GM18858 (cell line): ENCODE measurements around the gene ARHGAP26.

Experiments
- ATAC-seq: cut with Tn5 transposase; IDR thresholded peaks from one replicate; pipeline ENCODE4 v1.9.1; 2021; ENCODE audit not compliant: unreplicated experiment

ARHGAP26 gene

DNA sequence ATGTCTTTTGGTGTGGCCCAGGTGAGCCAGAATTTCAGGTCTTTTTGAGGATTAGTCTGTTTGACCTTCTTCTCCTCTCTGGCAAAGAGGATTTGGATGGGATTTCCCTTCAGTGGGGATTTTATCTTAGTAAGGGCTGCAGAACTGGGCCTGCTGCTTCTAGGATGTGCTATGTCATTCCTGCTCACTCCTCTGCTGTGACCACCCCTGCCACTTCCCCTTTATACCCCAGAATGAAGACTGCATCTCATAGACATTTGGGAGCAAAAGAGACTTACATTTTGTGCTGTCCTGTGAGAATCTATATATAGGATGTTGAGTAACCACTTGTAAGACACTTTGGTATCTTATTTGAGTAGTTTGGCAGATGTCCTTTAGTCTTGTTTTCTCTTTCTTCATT is 76.2 kb downstream of the ARHGAP26 start:
- peak; percentile 23 for ATAC-seq

DNA sequence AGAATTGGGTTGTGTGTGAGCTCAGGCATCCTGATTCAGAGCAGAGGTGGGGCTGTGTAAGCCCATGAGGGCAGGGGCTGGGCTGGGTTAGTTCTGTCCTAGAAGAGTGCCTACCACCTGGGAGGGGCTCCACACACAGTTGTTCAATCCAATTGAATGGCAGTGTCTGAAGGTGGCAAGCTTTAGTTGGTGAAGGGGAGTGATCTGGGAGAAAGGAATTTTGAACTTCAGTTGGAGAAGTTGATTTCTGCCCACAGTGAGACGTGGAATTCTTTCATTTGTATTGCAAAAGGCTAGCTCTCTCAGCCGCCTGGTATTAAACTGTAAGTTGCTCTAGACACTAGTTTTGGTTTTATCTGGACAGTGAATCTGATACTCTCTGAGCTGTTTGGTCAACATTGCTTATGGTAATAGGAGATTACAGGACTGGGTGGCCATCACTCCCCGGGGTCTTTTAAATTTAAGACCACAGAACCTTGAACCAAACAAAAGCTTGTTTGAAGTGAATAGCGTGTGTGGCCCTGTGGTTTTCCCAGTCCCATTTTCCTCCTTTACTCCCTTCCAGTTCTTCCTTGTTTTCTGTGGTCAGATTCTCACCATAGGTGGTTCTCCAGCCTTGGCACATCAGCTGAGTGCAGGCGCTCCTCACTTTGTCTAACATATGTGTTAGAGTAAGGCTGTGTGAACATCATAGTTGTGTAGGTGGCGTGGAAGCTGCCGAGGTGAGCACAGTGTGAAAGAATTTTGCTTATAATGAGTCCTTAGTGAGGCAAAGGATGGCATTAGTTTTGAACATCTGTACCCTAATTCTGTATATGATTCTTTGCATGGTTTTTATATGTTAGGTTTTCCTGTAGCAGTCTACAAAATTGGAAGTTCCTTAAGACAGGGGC is 78.0 kb downstream of the ARHGAP26 start:
- no peak for ATAC-seq

GRCh38 chr5:142849466-142849865 is 79.3 kb downstream of the ARHGAP26 start:
- no peak for ATAC-seq

DNA sequence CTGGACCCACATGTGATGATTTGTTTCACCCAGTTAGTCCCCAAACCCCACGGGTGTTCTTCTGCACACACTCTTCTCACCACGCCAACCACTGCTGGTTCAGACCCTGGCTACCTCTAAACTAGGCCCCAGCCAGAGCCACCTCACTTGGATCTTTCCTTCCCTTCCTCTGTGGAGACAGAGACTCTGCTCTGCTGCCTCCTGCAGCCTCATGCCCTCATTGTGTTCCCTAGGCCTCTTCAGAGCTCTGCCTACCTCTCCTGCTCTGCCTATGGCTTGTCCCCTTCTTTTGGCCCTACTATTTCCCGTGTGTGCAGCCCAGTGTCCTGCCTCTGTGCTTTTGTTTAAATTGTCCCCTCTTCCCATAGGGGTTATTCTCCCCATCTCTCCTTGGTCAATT is 79.7 kb downstream of the ARHGAP26 start:
- no peak for ATAC-seq

DNA sequence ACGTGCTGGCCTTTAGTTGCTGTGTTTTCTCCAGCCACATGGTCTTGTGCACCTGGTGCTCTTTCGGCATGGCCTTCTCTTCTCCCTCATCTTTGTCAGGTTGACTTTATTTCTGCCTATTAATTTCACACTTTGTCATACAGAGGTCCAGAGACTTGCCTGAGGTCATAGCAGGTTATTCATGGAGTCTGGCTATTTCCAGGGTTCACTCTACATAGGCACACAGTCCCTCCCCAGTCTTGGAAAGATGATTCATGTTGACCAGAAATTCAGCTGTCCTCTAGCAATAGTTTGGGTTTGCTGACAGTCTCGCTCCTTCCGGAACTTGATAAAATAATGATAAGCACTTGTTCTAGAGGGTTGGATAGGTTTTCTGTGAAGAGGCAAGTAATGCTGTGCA is 81.6 kb downstream of the ARHGAP26 start:
- no peak for ATAC-seq

DNA sequence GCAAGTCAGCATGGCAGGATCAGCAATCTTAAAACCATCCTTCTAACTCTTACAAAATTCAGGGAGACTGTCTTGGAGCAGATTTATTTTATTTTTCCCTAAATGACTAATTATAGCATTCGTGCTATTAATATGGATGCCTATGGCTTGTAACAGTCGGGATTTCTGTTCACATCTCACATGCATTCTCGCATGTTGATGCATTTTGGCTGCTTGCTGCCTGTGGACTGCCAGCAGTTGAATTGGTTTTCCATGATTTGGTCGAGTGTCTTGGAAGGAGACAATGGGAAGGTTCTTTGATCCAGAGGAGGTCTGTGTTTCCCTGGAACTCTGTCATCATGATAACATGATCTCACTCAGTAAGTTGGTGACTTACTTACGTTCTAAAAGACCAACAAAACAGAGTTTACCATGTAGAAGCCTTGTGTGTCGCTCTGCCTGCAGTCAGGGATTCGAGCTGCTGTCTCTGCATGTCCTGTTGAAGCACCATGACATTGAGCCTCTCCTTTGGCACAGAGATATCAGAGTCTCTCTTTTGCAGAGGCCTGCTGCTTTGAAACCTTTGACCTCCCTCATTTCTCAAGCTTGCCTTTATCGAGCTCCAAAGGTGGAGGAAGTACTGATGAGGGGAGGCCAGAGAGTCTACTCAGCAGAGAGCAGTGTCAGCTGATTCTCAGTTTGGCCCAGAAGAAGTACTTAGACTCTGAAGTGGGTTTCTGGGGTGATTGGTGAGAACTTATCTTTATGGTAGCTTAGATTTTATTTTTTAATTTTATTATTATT is 82.4 kb downstream of the ARHGAP26 start:
- ATAC-seq = no peak

DNA sequence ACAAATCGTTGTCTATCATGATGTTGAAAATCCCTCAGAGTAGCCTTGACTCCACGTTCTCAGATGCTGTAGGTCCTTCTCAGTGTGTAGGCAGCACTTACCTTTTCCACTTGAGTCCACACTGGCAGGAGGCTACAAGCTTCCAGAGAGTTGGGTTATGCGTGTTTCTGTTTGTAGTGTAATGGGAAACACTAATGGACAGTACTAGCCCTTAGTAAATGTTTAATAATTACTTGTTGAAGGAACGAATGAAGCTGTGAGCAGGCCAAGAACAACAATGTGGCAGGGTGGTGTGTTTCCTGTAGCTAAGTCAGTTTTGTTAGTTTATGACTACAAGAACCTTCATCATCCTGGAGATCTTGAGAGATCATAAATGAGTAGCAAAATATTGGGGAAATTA is 83.5 kb downstream of the ARHGAP26 start:
- no peak for ATAC-seq

- ATAC-seq = no peak
Measured at GRCh38 chr5:142856269-142856782, 86.1 kb downstream of the ARHGAP26 start.

- no peak for ATAC-seq
Measured at GRCh38 chr5:142857405-142857804, 87.2 kb downstream of the ARHGAP26 start.

GRCh38 chr5:142859037-142859436 is 88.9 kb downstream of the ARHGAP26 start:
- ATAC-seq = no peak

DNA sequence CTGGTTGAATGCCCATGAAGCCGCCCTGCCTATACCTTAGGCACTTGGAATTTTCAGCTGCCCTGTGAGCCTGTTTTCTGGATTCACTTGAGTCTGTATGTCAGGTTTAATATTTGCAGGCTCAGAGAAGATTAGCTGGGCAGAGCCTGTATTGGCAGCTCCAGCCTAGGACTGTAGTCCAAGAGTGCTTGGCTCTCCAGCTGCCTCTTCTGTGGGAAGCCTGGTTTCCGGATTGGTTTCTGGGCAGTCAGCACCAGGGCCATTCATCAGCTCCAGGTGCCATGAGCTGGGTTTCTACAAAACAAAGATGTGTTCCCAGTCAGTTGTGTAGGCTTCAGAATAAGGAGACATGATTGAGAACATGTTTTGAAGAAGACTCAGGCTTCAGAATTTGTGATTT is 90.1 kb downstream of the ARHGAP26 start:
- no peak for ATAC-seq

DNA sequence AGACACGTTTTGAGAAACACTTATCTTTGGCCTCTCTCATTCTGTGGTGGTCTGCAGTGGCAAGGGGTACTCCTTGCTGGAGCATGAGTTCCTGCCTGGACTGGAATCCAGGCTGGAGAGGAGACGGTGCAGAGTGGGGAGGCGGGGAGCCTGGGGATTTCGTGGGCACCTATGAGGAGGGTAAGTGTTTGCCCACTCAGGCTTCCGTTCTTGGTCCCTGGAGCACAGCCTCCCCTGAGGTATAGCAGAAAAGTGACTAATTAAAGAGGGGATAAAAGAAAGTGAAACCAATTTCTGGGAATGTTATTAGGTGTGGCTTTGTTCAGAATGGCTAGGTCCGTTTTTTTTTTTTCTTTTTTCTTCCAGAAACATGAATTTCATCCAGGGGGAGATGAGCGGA is 90.8 kb downstream of the ARHGAP26 start:
- ATAC-seq = no peak

GRCh38 chr5:142862594-142862993 is 92.4 kb downstream of the ARHGAP26 start:
- no peak for ATAC-seq

DNA sequence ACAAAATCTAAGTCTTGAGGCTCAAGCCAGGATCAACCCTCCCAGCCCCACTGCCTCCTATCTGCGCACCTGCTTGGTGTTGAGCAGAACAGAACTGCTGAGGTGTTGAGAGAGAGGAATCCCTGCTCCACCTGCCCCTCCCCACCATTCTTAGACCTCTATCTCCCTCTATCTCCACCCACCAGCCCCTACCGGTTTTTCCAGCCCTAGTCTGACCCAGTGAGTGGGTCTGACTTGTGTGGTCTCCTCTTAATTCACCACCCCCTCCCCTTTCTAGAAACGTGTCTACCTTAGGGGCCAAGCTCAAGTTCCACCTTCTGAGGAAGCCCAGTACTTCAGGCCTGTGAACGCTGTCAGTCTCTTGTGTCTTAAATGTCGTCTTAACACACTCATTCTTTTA is 93.7 kb downstream of the ARHGAP26 start:
- no peak for ATAC-seq

DNA sequence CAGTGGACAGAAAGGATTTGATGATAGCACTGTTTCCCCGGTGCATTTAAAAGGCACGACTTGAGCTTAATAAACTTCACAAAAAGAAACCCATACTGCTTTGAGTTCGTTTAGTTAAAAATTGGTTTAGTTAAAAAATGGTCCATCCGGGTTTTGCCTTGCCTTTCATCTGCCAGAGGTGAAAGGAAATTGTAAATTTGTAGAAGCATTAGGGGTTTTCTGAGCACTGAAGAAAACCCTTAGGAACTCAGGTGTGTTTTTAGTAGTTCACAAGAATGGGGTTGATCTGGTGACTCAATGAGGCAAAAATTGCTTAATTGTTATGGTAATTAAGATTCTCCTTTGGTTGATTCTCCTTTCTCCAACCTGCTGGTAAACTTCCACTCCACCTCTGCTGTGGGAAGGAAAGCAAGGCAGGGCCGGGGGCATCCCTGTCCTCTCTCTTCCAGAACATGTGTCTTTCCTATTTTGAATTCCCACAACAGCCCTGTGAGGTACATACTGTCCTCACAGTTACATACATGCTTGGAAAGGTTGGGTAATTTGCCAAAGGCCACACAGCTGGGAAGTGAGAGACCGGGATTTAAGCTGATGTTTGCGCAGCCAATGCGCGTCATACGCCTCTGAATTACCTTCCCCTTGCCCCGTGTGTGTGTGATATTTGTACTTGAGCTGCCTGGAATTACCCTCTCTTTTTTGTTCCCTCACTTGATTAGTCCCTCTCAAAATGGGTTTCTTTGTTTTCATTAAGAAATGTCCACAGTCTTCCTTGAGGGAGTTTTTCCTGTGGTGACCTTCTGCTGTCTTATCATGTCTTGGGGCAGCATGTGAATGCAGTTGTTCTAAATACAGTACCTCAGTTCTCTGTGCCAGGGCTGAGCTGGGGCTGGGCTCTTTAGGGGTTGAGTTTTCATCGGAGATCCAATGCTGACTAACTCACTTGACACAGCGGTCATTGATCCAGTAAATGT is 94.4 kb downstream of the ARHGAP26 start:
- ATAC-seq = no peak

GRCh38 chr5:142865631-142866030 is 95.5 kb downstream of the ARHGAP26 start:
- ATAC-seq = no peak

GRCh38 chr5:142866563-142867275 is 96.5 kb downstream of the ARHGAP26 start:
- ATAC-seq = peak; percentile 59

GRCh38 chr5:142869886-142870285 is 99.7 kb downstream of the ARHGAP26 start:
- ATAC-seq = no peak

GRCh38 chr5:142870532-142871362 is 100.6 kb downstream of the ARHGAP26 start:
- no peak for ATAC-seq
